ENCODE data around the gene PEX11G. TPM values are rescaled to one million over a fixed set of nuclear protein-coding genes. Genes with fewer than 3 reads are reported as not detected.

Gene PEX11G
- total RNA-seq, 2 experiments from 2014 or later: not detected

- Mint-ChIP-seq H3K27me3 (peaks cover 6% of the 10 kb centered on the region), H3K27ac (peak overlapping the region; percentile 18), H3K36me3 (ENCODE audit: low read depth) (no peaks in the 10 kb centered on the region), H3K4me3 (peak overlapping the region; percentile 11), H3K9me3 (no peaks in the 10 kb centered on the region), H3K4me1 (ENCODE audit: low read depth) (peaks cover 9% of the 10 kb centered on the region)
- intact Hi-C loops (cut with DNase I, micrococcal nuclease): no loop called here
- ATAC-seq (ENCODE audit: poor library complexity) (no peak), DNase-seq (peak in 1 of 14 experiments; percentile 41)
- H3K27ac ChIP-seq (ENCODE audit: low read depth in 1 of 2, low read length in 2 of 2): no peak overlapping the region
- peaks cover 8% of the 10 kb centered on the region for H3K4me1 ChIP-seq (ENCODE audit: insufficient read depth, low read length)
- CTCF ChIA-PET: no interaction called here
- POLR2A ChIA-PET: no interaction called here
- H3K4me3 ChIP-seq (ENCODE audit: low read length): no peak overlapping the region
- TF ChIP-seq, protein P1, sequence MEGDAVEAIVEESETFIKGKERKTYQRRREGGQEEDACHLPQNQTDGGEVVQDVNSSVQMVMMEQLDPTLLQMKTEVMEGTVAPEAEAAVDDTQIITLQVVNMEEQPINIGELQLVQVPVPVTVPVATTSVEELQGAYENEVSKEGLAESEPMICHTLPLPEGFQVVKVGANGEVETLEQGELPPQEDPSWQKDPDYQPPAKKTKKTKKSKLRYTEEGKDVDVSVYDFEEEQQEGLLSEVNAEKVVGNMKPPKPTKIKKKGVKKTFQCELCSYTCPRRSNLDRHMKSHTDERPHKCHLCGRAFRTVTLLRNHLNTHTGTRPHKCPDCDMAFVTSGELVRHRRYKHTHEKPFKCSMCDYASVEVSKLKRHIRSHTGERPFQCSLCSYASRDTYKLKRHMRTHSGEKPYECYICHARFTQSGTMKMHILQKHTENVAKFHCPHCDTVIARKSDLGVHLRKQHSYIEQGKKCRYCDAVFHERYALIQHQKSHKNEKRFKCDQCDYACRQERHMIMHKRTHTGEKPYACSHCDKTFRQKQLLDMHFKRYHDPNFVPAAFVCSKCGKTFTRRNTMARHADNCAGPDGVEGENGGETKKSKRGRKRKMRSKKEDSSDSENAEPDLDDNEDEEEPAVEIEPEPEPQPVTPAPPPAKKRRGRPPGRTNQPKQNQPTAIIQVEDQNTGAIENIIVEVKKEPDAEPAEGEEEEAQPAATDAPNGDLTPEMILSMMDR (IDR thresholded peaks at IDR 0.05): no peak
- no peaks in the 10 kb centered on the region for H3K36me3 ChIP-seq (ENCODE audit: insufficient read depth, low read length)
- H3K27me3 ChIP-seq (ENCODE audit: control insufficient read depth in 1 of 2, insufficient read depth in 2 of 2, low read length in 2 of 2): no peaks in the 10 kb centered on the region
- no peaks in the 10 kb centered on the region for H3K9me3 ChIP-seq (ENCODE audit: control insufficient read depth in 1 of 2, insufficient read depth in 1 of 2, low read length in 2 of 2)
Observed at GRCh38 chr19:7482584-7483439, 6.0 kb downstream of the PEX11G start.

DNA sequence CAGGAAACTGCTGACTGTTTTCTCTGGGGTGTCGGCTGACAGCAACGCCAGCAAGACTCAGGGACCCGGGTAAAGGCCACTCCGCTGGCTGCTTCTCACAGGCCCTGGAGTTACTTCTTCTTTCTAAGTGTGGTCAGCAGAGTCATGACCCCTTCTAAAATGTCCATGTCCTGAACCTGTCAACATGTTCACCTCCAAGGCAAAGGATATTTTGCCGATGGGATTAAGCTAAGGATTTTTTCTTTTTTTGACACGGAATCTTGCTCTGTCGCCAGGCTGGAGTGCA, 7.9 kb downstream of the PEX11G start:
- Histone ChIP-seq H3K27me3 (ENCODE audit: control insufficient read depth in 1 of 2, insufficient read depth in 2 of 2, low read length in 2 of 2) (no peaks in the 10 kb centered on the region), H3K36me3 (ENCODE audit: insufficient read depth, low read length) (no peaks in the 10 kb centered on the region), H3K4me1 (ENCODE audit: insufficient read depth, low read length) (peaks cover 8% of the 10 kb centered on the region), H3K27ac (ENCODE audit: low read depth in 1 of 2, low read length in 2 of 2) (no peak overlapping the region), H3K4me3 (ENCODE audit: low read length) (no peak overlapping the region), H3K9me3 (ENCODE audit: control insufficient read depth in 1 of 2, insufficient read depth in 1 of 2, low read length in 2 of 2) (no peaks in the 10 kb centered on the region)
- H3K27me3 Mint-ChIP-seq: peaks cover 6% of the 10 kb centered on the region
- intact Hi-C loops (cut with DNase I, micrococcal nuclease): no loop called here
- no peaks in the 10 kb centered on the region for H3K9me3 Mint-ChIP-seq
- H3K4me1 Mint-ChIP-seq (ENCODE audit: low read depth): peaks cover 9% of the 10 kb centered on the region
- ChIA-PET CTCF (no interaction called here), POLR2A (no interaction called here)
- TF ChIP-seq, protein P1 (IDR thresholded peaks at IDR 0.05): no peak
- ATAC-seq (ENCODE audit: poor library complexity) (no peak), DNase-seq (no peak)
- H3K36me3 Mint-ChIP-seq (ENCODE audit: low read depth): no peaks in the 10 kb centered on the region
- no peak overlapping the region for H3K4me3 Mint-ChIP-seq
- H3K27ac Mint-ChIP-seq: no peak overlapping the region

GRCh38 chr19:7480222-7480969, 8.4 kb downstream of the PEX11G start:
- no peak for DNase-seq
- POLR2A ChIA-PET: no interaction called here
- no peak for ATAC-seq (ENCODE audit: poor library complexity)
- no peaks in the 10 kb centered on the region for H3K9me3 Mint-ChIP-seq
- no peak overlapping the region for H3K4me3 Mint-ChIP-seq
- Histone ChIP-seq H3K27me3 (ENCODE audit: control insufficient read depth in 1 of 2, insufficient read depth in 2 of 2, low read length in 2 of 2) (no peaks in the 10 kb centered on the region), H3K36me3 (ENCODE audit: insufficient read depth, low read length) (no peaks in the 10 kb centered on the region), H3K4me1 (ENCODE audit: insufficient read depth, low read length) (peaks cover 8% of the 10 kb centered on the region), H3K27ac (ENCODE audit: low read depth in 1 of 2, low read length in 2 of 2) (no peak overlapping the region), H3K9me3 (ENCODE audit: control insufficient read depth in 1 of 2, insufficient read depth in 1 of 2, low read length in 2 of 2) (no peaks in the 10 kb centered on the region), H3K4me3 (ENCODE audit: low read length) (no peak overlapping the region)
- peaks cover 9% of the 10 kb centered on the region for H3K4me1 Mint-ChIP-seq (ENCODE audit: low read depth)
- intact Hi-C loops (cut with DNase I, micrococcal nuclease): no loop called here
- TF ChIP-seq, protein P1 (IDR thresholded peaks at IDR 0.05): no peak
- H3K36me3 Mint-ChIP-seq (ENCODE audit: low read depth): no peaks in the 10 kb centered on the region
- peaks cover 6% of the 10 kb centered on the region for H3K27me3 Mint-ChIP-seq
- CTCF ChIA-PET: no interaction called here
- no peak overlapping the region for H3K27ac Mint-ChIP-seq

All from CD4-positive, alpha-beta T cell (primary cell).